ENCODE measurements around the gene CLCNKB.
"Not testable (repeated sequence)": the region's sequence is repeated elsewhere in the genome, so short reads cannot be mapped to it uniquely, and the experiment has no call there.

The CLCNKB gene

GRCh38 chr1:16036461-16036860 lies 7.1 kb upstream of the CLCNKB start:
- DNase-seq: not testable (repeated sequence)

GRCh38 chr1:16038620-16038912 lies 5.0 kb upstream of the CLCNKB start:
- no peak for DNase-seq

- not testable (repeated sequence) for DNase-seq
Observed at GRCh38 chr1:16039871-16040270, 3.7 kb upstream of the CLCNKB start.

GRCh38 chr1:16041200-16041599 lies 2.4 kb upstream of the CLCNKB start:
- no peak for DNase-seq

GRCh38 chr1:16042096-16042495 lies 1.5 kb upstream of the CLCNKB start:
- no peak for DNase-seq

GRCh38 chr1:16042654-16043053 lies 928 bp upstream of the CLCNKB start:
- not testable (repeated sequence) for DNase-seq

- DNase-seq: no peak
Observed at GRCh38 chr1:16043950-16044349, 368 bp downstream of the CLCNKB start.

GRCh38 chr1:16046842-16047241 lies 3.3 kb downstream of the CLCNKB start:
- DNase-seq: no peak

- no peak for DNase-seq
Observed at GRCh38 chr1:16047791-16048475, 4.4 kb downstream of the CLCNKB start.

- no peak for DNase-seq
Observed at GRCh38 chr1:16048573-16049189, 5.1 kb downstream of the CLCNKB start.

- DNase-seq: no peak
Observed at GRCh38 chr1:16050328-16050727, 6.7 kb downstream of the CLCNKB start.

- DNase-seq: no peak
Observed at GRCh38 chr1:16051039-16051438, 7.5 kb downstream of the CLCNKB start.

- DNase-seq: not testable (repeated sequence)
Observed at GRCh38 chr1:16051949-16052348, 8.4 kb downstream of the CLCNKB start.

GRCh38 chr1:16053781-16054502 lies 10.4 kb downstream of the CLCNKB start:
- no peak for DNase-seq

- no peak for DNase-seq
Observed at GRCh38 chr1:16054598-16055540, 11.3 kb downstream of the CLCNKB start.

- peak; percentile 87 for DNase-seq
Observed at GRCh38 chr1:16055613-16056520, 12.3 kb downstream of the CLCNKB start.

- not testable (repeated sequence) for DNase-seq
Observed at GRCh38 chr1:16056521-16056912, 12.9 kb downstream of the CLCNKB start.

GRCh38 chr1:16057314-16057915 lies 13.8 kb downstream of the CLCNKB start:
- DNase-seq: not testable (repeated sequence)

- DNase-seq: not testable (repeated sequence)
Observed at GRCh38 chr1:16058394-16059120, 15.0 kb downstream of the CLCNKB start.

GRCh38 chr1:16061266-16061665 lies 17.7 kb downstream of the CLCNKB start:
- DNase-seq: no peak

Measured in right forelimb (tissue), 1 donor.